Esophagus squamous epithelium (tissue), 5 donors: ENCODE results near the gene SV2C. TPM values are rescaled to one million over a fixed set of nuclear protein-coding genes. Genes with fewer than 3 reads are reported as not detected.
A peak's percentile ranks its signal among the peaks of the same experiment; 100 is the strongest.
"Not testable (repeated sequence)": the region's sequence is repeated elsewhere in the genome, so short reads cannot be mapped to it uniquely, and the experiment has no call there.

ENCODE experiments used
- DNase-seq: peaks from one replicate; lab custom pipeline; 2025; lab: John Stamatoyannopoulos, UW
- H3K27ac ChIP-seq, 4 donors: fragments of 200-600 bp; sonication (generic); one replicate each; pipeline ENCODE4 v1.5.1; 2016 to 2019; ENCODE audit warnings: mild to moderate bottlenecking in 1 of 4
- H3K27me3 ChIP-seq, 4 donors: fragments of 200-600 bp; sonication (generic); 1 replicate in 3 of 4; 2 replicates in 1 of 4; pipeline versions ENCODE4 v1.5.1 to v1.6.0; 2017 to 2021; ENCODE audit warnings: antibody characterized with exemption in 1 of 4
- H3K36me3 ChIP-seq, 3 donors: fragments of 200-600 bp; sonication (generic); one replicate each; pipeline ENCODE4 v1.5.1; 2016 to 2019
- H3K4me1 ChIP-seq, 3 donors: fragments of 200-600 bp; sonication (generic); one replicate each; pipeline ENCODE4 v1.5.1; 2017 to 2019
- H3K4me3 ChIP-seq, 4 donors: fragments of 200-600 bp; sonication (generic); 1 replicate in 3 of 4; 2 replicates in 1 of 4; pipeline ENCODE4 v1.5.1; 2016 to 2019; ENCODE audit warnings: mild to moderate bottlenecking in 2 of 4, moderate library complexity in 1 of 4
- H3K9me3 ChIP-seq, 3 donors: fragments of 200-600 bp; sonication (generic); one replicate each; pipeline ENCODE4 v1.5.1; 2016 to 2019
- POLR2A ChIP-seq, 4 donors: fragments of 450-650 bp; IDR thresholded peaks; one replicate each; pipeline ENCODE4 v1.6.1; 2017; ENCODE audit warnings: antibody characterized with exemption in 4 of 4, mild to moderate bottlenecking in 4 of 4, moderate library complexity in 3 of 4
- WGBS, 2 donors: methylation state at CpG; one replicate each; pipeline ENCODE4 v1.1.5; 2018; 5-methylcytosine and 5-hydroxymethylcytosine counted together
- intact Hi-C: fragments of 100-400 bp; cut with DNase I; formaldehyde crosslinking; loops from one replicate; pipeline ENCODE4 v1.15.0; 2022
- total RNA-seq, 4 donors: library from RNA; depleted of rRNA; stranded (reverse); fragments of >200 nt; gene quantifications; one replicate each; pipeline ENCODE4 v1.1.0, GENCODE V29; 2016
- TF ChIP-seq, protein P1 (sequence below), 6 experiments: fragments of 450-650 bp in 4 of 6; fragments of 200-600 bp in 2 of 6; sonication (generic) in 2 of 6; IDR thresholded peaks; one replicate each; pipeline ENCODE4 v1.5.1; 2016 to 2019; ENCODE audit warnings: antibody characterized with exemption in 6 of 6, mild to moderate bottlenecking in 4 of 6, moderate library complexity in 4 of 6
- donor health status: DM: yes; HTN: yes; CAD: no.

The SV2C gene, protein sequence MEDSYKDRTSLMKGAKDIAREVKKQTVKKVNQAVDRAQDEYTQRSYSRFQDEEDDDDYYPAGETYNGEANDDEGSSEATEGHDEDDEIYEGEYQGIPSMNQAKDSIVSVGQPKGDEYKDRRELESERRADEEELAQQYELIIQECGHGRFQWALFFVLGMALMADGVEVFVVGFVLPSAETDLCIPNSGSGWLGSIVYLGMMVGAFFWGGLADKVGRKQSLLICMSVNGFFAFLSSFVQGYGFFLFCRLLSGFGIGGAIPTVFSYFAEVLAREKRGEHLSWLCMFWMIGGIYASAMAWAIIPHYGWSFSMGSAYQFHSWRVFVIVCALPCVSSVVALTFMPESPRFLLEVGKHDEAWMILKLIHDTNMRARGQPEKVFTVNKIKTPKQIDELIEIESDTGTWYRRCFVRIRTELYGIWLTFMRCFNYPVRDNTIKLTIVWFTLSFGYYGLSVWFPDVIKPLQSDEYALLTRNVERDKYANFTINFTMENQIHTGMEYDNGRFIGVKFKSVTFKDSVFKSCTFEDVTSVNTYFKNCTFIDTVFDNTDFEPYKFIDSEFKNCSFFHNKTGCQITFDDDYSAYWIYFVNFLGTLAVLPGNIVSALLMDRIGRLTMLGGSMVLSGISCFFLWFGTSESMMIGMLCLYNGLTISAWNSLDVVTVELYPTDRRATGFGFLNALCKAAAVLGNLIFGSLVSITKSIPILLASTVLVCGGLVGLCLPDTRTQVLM
- total RNA-seq = under 1 TPM; under 0.01 to 0.26 (median 0.06) TPM

DNA sequence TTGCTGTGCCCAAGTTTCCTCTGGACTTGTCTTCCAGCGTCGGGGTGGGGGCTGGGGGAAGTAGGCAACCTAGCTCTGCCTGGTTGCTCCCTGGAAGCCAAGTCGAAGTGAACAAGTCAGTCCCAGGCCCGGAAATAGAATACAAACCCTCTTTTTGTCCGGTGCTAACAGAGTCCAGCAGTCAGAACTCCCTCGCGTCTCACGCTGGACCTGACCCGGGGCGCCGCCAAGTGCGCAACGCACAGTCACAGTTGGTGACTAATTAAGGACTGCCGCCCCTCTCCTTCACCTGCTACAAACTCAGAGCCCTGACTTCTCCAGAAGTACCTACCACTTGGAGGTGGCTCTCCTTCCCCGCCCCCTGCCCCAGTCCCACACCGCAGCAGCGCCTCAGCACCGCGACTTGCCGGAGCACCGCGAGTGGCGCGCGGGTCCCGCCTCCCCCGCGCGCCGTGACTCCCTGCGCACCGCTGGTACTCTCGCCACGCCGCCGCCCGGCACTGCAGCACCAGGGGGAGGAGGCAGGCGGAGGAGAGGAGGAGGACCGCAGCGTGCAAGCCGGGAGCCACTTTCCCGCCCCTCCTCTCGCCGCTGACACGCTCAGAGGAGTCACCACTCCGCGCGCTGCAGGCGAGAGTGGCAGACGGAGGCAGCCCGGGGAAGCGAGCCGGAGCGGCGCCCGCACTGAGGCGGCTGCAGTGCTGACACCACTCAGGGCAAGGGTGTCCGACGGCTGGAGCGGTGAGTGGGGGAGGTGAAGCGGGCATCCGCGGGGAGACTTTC lies at the start of gene SV2C:
Gene SV2C, plus strand, starts transcription at position 612 of the 783 bp plus-strand sequence. CDS start 48,368 bp downstream, outside the sequence.
- intact Hi-C loops = no loop called here

DNA sequence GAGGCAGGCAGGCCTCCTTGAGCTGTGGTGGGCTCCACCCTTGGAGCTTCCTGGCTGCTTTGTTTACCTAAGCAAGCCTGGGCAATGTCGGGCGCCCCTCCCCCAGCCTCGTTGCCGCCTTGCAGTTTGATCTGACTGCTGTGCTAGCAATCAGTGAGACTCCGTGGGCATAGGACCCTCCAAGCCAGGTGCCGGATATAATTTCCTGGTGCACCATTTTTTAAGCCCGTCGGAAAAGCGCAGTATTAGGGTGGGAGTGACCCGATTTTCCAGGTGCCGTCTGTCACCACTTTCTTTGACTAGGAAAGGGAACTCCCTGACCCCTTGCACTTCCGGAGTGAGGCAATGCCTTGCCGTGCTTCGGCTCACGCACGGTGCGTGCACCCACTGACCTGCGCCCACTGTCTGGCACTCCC lies 45.4 kb upstream of the SV2C start:
- DNase-seq, H3K27ac ChIP-seq, H3K27me3 ChIP-seq, intact Hi-C loops, H3K9me3 ChIP-seq, H3K4me1 ChIP-seq, H3K36me3 ChIP-seq: not testable (repeated sequence)
- H3K4me3 ChIP-seq = peak overlapping the region in 1 of 4 donors; percentile 15
- WGBS, 2 donors = 2 to 15% methylated on average over 13 of the region's 18 CpGs

More for the DNA sequence above, at the start of gene SV2C:
- Histone ChIP-seq H3K27ac (no peak within 1 kb of the TSS), H3K9me3 (no peaks in the 10 kb centered on the region), H3K4me3 (peak within 1 kb of the TSS in 2 of 4 donors; percentile 30 to 50), H3K36me3 (no peaks in the 10 kb centered on the region), H3K27me3 (peaks cover 5 to 91% (median 23%) of the 10 kb centered on the region in 4 donors), H3K4me1 (peaks cover 14 to 36% (median 21%) of the 10 kb centered on the region in 3 donors)
- no peak for DNase-seq
- WGBS, 2 donors = 0 to 5% methylated on average over 7 to 8 of the region's 63 CpGs
- TF ChIP-seq, protein P1, sequence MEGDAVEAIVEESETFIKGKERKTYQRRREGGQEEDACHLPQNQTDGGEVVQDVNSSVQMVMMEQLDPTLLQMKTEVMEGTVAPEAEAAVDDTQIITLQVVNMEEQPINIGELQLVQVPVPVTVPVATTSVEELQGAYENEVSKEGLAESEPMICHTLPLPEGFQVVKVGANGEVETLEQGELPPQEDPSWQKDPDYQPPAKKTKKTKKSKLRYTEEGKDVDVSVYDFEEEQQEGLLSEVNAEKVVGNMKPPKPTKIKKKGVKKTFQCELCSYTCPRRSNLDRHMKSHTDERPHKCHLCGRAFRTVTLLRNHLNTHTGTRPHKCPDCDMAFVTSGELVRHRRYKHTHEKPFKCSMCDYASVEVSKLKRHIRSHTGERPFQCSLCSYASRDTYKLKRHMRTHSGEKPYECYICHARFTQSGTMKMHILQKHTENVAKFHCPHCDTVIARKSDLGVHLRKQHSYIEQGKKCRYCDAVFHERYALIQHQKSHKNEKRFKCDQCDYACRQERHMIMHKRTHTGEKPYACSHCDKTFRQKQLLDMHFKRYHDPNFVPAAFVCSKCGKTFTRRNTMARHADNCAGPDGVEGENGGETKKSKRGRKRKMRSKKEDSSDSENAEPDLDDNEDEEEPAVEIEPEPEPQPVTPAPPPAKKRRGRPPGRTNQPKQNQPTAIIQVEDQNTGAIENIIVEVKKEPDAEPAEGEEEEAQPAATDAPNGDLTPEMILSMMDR (IDR thresholded peaks at IDR 0.05) = no peak
- TF ChIP-seq POLR2A (IDR thresholded peaks at IDR 0.05) = no peak

DNA sequence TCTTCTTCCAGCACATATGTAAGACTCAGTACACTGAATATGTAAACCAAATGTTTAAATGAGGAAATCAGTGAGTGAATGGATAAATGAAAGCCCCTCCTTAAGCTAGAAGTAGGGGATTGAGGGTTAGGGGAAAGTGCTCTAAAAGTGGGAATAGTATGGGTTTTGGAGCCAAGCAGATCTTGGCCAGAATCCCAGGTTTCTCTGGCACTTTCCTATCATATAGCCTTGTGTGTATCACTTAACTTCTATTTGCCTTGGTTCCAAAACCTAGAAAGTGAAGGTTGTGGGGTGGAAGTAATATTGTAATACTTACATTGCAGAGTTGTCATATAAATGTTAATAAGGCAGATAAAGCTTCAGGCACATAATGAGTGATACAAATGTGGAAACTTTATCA lies 45.0 kb upstream of the SV2C start:
- H3K4me3 ChIP-seq = no peak overlapping the region
- TF ChIP-seq, protein P1 (IDR thresholded peaks at IDR 0.05) = no peak
- no peak for TF ChIP-seq POLR2A (IDR thresholded peaks at IDR 0.05)
- no peaks in the 10 kb centered on the region for H3K9me3 ChIP-seq
- H3K27ac ChIP-seq = no peak overlapping the region
- no peaks in the 10 kb centered on the region for H3K27me3 ChIP-seq
- no peaks in the 10 kb centered on the region for H3K36me3 ChIP-seq
- no peak for DNase-seq
- intact Hi-C loops = no loop called here
- H3K4me1 ChIP-seq = peaks cover 0 to 7% (median 0%) of the 10 kb centered on the region in 3 donors

DNA sequence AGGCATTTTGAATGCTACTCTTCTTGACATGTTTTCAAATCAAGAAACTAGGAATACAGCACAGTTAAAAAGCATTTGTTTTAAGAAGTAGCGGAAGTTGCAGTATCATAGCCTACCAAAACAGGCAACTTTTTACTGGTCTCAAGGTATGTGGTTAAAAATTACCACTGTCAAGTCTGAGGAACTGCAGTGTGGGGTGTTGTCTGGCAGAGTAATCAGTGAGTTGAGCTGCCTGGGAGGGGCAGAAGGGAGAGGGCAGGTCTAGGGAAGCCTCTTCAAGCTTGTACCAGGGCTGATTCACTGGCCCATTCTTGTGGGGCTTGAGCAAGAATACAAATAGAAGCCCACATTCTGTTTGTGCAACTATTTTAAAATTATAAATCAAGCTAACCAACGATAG lies 42.4 kb upstream of the SV2C start:
- Histone ChIP-seq H3K9me3 (peaks cover 0 to 6% (median 0%) of the 10 kb centered on the region in 3 donors), H3K27me3 (no peaks in the 10 kb centered on the region), H3K27ac (no peak overlapping the region), H3K36me3 (no peaks in the 10 kb centered on the region), H3K4me1 (peaks cover 0 to 7% (median 0%) of the 10 kb centered on the region in 3 donors), H3K4me3 (no peak overlapping the region)
- TF ChIP-seq POLR2A (IDR thresholded peaks at IDR 0.05) = no peak
- TF ChIP-seq, protein P1 (IDR thresholded peaks at IDR 0.05) = no peak
- DNase-seq = no peak
- WGBS, 2 donors = 75 to 83% methylated on average over 2 of the region's 2 CpGs
- intact Hi-C loops = no loop called here

DNA sequence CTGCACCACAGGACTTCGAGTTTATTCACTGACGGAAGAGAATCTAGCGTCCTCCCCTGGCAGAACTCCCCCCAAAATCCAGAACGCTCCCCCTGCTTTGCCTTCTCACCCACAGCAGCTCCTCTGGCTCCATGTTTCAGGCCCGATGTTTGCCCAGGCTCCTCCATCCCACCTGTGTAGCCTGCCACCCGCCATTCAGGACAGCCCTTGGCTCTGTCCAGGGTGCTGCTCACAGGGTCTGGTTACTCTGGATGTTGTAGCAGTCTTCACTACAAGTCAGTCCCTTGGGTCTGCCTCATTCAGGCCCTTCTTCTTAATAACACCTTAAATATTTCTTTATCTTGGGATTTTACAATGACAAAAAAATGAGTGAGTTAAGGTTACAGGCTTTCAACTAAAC lies 41.3 kb upstream of the SV2C start:
- no peaks in the 10 kb centered on the region for H3K27me3 ChIP-seq
- H3K9me3 ChIP-seq = peaks cover 0 to 6% (median 0%) of the 10 kb centered on the region in 3 donors
- DNase-seq = no peak
- intact Hi-C loops = no loop called here
- 32 to 41% methylated on average over 6 of the region's 6 CpGs for WGBS, 2 donors
- H3K4me3 ChIP-seq = no peak overlapping the region
- H3K27ac ChIP-seq = no peak overlapping the region
- H3K36me3 ChIP-seq = no peaks in the 10 kb centered on the region
- H3K4me1 ChIP-seq = peaks cover 0 to 7% (median 0%) of the 10 kb centered on the region in 3 donors
- TF ChIP-seq POLR2A (IDR thresholded peaks at IDR 0.05) = no peak
- TF ChIP-seq, protein P1 (IDR thresholded peaks at IDR 0.05) = no peak
